Right lobe of liver (tissue), 6 donors: ENCODE results near the gene NES. TPM values are rescaled to one million over a fixed set of nuclear protein-coding genes. Genes with fewer than 3 reads are reported as not detected.
A peak's percentile ranks its signal among the peaks of the same experiment; 100 is the strongest.

Source experiments
- ATAC-seq, 4 donors: fragments of 200-7000 bp; cut with Tn5 transposase; one replicate each; pipeline ENCODE4 v1.9.1; 2020; ENCODE audit warnings: mild to moderate bottlenecking in 4 of 4, moderate library complexity in 4 of 4
- DNase-seq, 3 donors: peaks; one replicate each; pipeline ENCODE4 v3.0.0-alpha.2; 2020
- H3K27ac ChIP-seq, 3 donors: fragments of 200-600 bp; one replicate each; pipeline ENCODE4 v1.8.0; 2022
- H3K27me3 ChIP-seq, 2 donors: fragments of 200-600 bp; one replicate each; pipeline ENCODE4 v1.8.0; 2022
- H3K36me3 ChIP-seq, 4 donors: fragments of 200-600 bp; sonication (generic) in 1 of 4; one replicate each; pipeline versions ENCODE4 v1.5.1 to v1.8.0; 2017 to 2022; ENCODE audit warnings: control low read depth in 1 of 4
- H3K4me1 ChIP-seq, 4 donors: fragments of 200-600 bp; sonication (generic) in 1 of 4; one replicate each; pipeline versions ENCODE4 v1.5.1 to v1.8.0; 2017 to 2022; ENCODE audit warnings: control low read depth in 1 of 4
- H3K4me3 ChIP-seq, 3 donors: fragments of 200-600 bp; one replicate each; pipeline ENCODE4 v1.8.0; 2022
- H3K9me3 ChIP-seq, 4 donors: fragments of 200-600 bp; sonication (generic) in 1 of 4; one replicate each; pipeline versions ENCODE4 v1.5.1 to v1.8.0; 2017 to 2022; ENCODE audit warnings: control low read depth in 1 of 4
- CTCF ChIP-seq, 4 donors: fragments of 200-600 bp in 3 of 4; fragments of 450-650 bp in 1 of 4; IDR thresholded peaks; one replicate each; pipeline versions ENCODE4 v1.5.1 to v1.8.0; 2016 to 2022; ENCODE audit warnings: antibody characterized with exemption in 4 of 4, mild to moderate bottlenecking in 2 of 4
- POLR2A ChIP-seq: fragments of 450-650 bp; IDR thresholded peaks from one replicate; pipeline ENCODE4 v1.6.1; 2017; ENCODE audit warnings: antibody characterized with exemption, mild to moderate bottlenecking
- WGBS: methylation state at CpG from one replicate; pipeline ENCODE4 v1.1.6; 2018; ENCODE audit warnings: low coverage, low lambda C conversion rate; ENCODE audit not compliant: insufficient coverage; ENCODE audit errors: missing lambda C conversion rate; 5-methylcytosine and 5-hydroxymethylcytosine counted together
- intact Hi-C, 2 donors: fragments of 100-400 bp; cut with DNase I; formaldehyde crosslinking; loops; one replicate each; pipeline versions ENCODE4 v1.11.2 to v1.14.1; 2022
- total RNA-seq, 6 experiments: library from RNA; depleted of rRNA in 2 of 6; stranded (reverse); fragments of >200 nt in 2 of 6; fragmentation: NEBNext Ultra II Directional in 3 of 6; extraction: Animal tissue kit (Norgen Biotek cat#: 25700) in 3 of 6; gene quantifications; one replicate each; pipeline versions ENCODE4 v1.1.0 to v1.2.4, GENCODE V29; 2016 to 2023
- donor health status: DM: no; HTN: yes; CAD: no.
- donor health status: DM: no; HTN: no; CAD: no.
- donor health status: DM: no; HTN: no; CAD: no.
- donor health status: DM: no; HTN: yes; CAD: no.
- donor health status: DM: no; HTN: yes; CAD: no.

The NES gene
- total RNA-seq, 6 experiments from 2014 or later: 1.1 to 7.5 (median 2.6) TPM

- no peaks in the 10 kb centered on the region for H3K36me3 ChIP-seq
- 87% methylated on average over 7 of the region's 9 CpGs for WGBS
- no peak for TF ChIP-seq POLR2A
- TF ChIP-seq CTCF (IDR thresholded peaks at IDR 0.05): no peak
- ATAC-seq: peak in 1 of 4 donors; percentile 10
- intact Hi-C loops: no loop called here
- no peaks in the 10 kb centered on the region for H3K27me3 ChIP-seq
- H3K4me3 ChIP-seq: no peak overlapping the region
- no peaks in the 10 kb centered on the region for H3K9me3 ChIP-seq
- DNase-seq: no peak
- H3K27ac ChIP-seq: no peak overlapping the region
- H3K4me1 ChIP-seq: peaks cover 0 to 6% (median under 1%) of the 10 kb centered on the region in 4 donors
Measured at GRCh38 chr1:156666862-156667609, 10.2 kb downstream of the NES start.

DNA sequence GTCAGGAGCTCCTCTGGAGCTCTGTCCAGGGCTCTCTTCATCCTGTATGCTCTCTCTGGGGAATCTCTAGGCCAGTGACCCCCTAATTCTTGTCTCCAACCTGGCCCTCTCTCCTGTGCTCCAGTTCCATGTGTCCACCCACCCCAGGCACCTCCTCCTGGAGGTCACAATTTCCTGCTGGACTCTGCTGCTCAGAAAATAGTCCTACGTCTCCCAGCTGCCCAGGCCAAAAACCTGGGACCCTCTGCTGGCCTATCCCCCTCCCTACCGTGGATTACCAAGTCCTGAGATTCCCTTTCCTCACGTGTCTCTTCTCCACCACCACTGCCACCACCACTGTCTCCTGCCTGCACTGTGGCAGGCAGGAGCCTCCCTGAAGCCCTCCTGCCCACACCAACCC lies 11.7 kb downstream of the NES start:
- Histone ChIP-seq H3K4me1 (peaks cover 0 to 9% (median 1%) of the 10 kb centered on the region in 4 donors), H3K4me3 (no peak overlapping the region), H3K27ac (peak overlapping the region in 2 of 3 donors; percentile 40 to 43), H3K9me3 (no peaks in the 10 kb centered on the region), H3K36me3 (no peaks in the 10 kb centered on the region), H3K27me3 (no peaks in the 10 kb centered on the region)
- no peak for TF ChIP-seq CTCF (IDR thresholded peaks at IDR 0.05)
- no peak for TF ChIP-seq POLR2A
- no peak for DNase-seq
- intact Hi-C loops: no loop called here
- no peak for ATAC-seq
- 22% methylated on average over 3 of the region's 3 CpGs for WGBS

DNA sequence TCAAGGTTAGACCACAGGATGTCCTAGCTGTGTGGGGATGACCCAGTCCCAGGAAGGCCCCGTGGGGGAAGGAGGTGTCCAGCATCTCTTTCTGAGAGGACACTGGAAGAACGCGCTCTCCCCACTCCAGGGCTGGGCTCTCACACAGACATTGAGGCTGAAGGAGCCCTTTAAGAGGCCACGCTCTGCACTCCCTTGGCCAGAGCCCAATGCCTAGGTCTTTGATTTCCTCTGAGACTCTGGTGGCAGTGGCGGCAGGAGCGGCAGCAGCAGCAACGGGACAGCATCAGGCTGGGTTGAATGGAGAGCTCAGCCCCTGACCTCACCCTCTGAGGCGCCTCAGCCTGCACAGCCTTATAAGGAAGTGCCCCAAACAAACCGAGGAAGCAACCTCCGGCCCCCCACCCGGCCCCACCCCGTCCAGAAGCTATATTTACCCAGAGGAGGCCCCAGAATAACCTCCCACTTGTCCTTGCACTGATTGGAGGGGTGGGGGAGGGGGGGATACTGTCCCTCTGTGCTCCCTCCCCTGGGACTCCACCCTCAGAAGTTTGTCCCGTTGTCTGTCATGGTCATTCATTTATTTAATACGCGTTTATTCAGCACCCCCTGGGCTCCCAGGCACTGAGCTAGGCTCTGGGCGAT lies 12.3 kb downstream of the NES start:
- peak; percentile 6 to 42 (median 22) for ATAC-seq
- DNase-seq: no peak
- Histone ChIP-seq H3K27me3 (no peaks in the 10 kb centered on the region), H3K9me3 (no peaks in the 10 kb centered on the region), H3K27ac (peak overlapping the region; percentile 26 to 43 (median 40)), H3K4me3 (no peak overlapping the region), H3K4me1 (peaks cover 0 to 9% (median 2%) of the 10 kb centered on the region in 4 donors), H3K36me3 (no peaks in the 10 kb centered on the region)
- TF ChIP-seq CTCF (IDR thresholded peaks at IDR 0.05) (no peak), POLR2A (no peak)
- intact Hi-C loops: no loop called here
- 18% methylated on average over 8 of the region's 16 CpGs for WGBS

DNA sequence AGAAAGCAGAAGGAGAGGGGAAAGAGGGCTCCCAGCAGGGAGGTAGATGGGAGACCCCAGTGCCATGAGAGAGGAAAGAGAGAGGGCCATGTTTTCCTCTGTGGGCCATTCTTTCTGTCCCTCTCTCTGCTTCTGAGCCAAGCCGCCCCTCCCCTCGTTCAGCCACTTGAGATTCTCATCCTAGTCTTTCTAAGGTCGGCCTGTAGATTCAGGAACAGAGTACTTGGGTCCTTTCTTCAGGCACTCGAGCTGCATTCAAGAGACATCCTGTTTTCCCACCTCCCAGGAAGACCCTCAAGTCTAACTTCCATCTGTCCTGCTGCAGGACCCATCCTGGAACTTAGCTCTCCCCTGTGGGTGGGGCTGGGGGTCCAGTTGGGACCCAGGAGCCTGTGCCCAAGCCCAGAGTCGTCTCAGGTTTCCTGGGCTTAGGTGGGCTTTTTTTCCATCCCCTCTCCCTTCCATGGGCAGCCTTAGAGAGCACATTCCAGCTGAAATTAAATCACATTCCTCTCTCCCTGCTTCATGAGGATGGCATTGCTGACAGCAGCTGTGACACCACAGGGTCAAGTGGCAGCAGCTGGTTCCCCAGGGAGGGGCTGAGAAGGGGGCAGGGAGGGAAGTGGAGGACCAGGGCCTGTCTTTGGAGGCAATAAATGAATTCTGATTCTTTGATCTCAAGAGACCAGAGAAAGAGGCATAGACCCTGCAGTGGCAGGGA lies 13.0 kb downstream of the NES start:
- no peaks in the 10 kb centered on the region for H3K27me3 ChIP-seq
- WGBS: 30% methylated on average over 3 of the region's 5 CpGs
- peaks cover 0 to 9% (median 4%) of the 10 kb centered on the region in 4 donors for H3K4me1 ChIP-seq
- no peak for TF ChIP-seq CTCF (IDR thresholded peaks at IDR 0.05)
- TF ChIP-seq POLR2A: no peak
- H3K4me3 ChIP-seq: no peak overlapping the region
- ATAC-seq (no peak), DNase-seq (no peak)
- peak overlapping the region; percentile 26 to 43 (median 29) for H3K27ac ChIP-seq
- H3K36me3 ChIP-seq: no peaks in the 10 kb centered on the region
- no peaks in the 10 kb centered on the region for H3K9me3 ChIP-seq
- intact Hi-C loops: no loop called here
